GM19463 (cell line): Measurements from ENCODE around the gene USP24.

ENCODE experiments used
- ATAC-seq: cut with Tn5 transposase; IDR thresholded peaks from one replicate; pipeline ENCODE4 v1.9.1; 2021; ENCODE audit warnings: mild to moderate bottlenecking, moderate library complexity; ENCODE audit not compliant: unreplicated experiment

Gene USP24

DNA sequence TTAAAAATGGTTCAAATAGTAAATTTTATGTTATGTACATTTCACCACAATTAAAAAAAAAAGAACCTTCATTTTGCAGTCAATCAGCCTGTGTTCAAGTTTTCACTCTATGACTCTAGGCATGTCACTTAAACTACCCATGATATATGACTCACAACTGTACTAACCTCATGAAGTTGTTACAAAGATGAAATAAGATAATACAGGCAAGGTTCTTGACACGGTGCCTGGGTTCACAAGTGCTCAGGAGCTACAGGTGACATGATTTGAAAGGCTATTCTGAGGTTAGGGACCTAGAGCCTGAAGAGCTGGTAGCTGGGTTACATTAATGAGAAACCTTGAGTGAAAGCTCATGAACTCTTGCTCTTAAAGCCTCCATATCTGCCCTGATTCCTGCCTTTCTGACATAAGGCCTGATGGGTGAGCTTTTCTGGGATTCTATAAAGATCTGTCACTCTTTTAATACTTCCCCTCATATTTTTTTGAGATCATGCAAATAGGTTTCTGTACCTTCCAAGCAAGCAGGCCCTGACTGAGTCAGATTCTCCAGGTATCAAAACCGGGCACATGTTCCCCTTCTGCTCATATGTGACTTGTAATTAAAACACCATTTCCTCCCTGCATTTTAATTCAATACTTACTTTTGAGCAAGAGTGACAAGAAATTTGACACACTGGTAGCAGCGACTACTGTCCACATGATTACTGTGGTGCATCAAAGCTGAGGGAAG, 141.8 kb downstream of the USP24 start:
- peak; percentile 71 for ATAC-seq

DNA sequence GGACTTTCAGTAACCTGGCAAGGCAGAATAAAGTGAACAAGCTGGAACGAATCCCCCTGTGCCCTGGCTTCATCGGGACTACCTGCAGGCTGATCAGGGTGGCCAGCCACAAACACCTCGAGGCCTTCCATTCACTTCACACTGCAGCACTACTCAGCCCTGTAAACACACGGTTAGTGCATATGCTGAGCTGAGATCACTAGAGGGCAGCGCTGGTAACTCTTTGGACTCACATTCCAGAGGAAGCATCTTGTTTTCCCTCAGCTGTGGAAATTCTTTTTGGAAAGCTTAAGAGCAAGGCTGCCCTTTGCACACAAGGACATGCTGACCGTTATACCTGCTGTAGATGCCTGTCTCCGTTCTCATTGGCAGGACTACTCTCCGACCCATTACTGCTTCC, 143.7 kb downstream of the USP24 start:
- no peak for ATAC-seq

DNA sequence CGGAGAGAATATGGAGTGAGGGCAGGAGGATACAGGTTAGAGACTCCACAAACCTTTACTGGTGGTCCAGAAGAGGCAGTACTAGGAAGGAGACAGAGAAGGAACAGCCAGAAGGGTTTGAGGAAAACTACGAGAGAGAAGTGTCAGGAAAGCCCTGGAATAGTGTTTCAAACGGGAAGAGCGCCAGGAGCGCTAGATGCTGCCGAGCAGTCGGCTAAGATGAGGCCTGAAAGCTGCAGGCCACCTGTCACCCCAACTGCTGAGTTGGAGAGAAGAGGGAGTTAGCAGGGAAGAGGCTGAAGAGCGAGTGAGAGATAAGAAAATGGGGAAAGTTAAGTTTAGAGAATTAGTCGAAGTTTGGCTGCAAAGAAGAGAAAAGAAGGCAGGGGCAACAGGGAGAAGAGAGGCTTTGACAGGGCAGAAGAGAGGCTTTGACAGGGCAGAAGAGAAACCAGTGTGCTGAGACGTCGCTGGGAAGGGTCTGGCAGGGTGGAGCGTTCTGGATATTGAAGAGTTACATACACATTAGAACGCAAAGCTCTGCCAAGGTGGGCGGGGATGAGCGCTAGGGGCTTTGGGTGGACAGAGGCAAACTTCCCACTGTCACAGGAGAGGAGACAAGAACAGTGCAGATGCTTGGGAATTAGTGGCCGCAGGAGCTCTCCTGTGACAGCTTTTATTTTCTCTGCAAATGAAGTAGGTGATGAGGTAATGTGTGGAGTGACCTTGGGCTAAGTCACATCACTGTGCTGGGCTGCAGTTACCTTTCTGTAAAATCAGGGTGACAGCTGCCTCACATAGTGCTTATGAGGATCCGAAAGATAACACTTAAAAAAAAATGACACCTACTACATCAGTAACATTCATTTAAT, 144.6 kb downstream of the USP24 start:
- no peak for ATAC-seq

DNA sequence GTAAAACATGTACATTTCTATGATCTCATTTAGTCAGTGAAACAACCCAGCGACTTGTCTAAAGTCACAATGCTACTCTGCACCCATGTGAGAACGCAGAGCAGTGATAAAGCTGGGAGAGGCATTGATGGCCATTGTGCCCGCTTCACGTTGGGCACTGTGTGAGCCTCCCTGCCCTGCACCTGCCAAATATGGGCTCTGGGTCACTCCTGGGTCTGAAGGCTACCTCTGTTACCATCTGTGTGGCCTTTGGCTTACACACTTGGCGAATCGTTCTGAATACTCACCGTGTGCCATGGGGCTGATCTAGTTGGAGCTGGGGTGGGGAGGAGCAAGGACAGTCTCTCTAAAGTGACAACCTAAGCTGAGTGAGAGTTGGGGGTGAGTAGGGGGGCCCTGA, 145.9 kb downstream of the USP24 start:
- ATAC-seq = no peak

DNA sequence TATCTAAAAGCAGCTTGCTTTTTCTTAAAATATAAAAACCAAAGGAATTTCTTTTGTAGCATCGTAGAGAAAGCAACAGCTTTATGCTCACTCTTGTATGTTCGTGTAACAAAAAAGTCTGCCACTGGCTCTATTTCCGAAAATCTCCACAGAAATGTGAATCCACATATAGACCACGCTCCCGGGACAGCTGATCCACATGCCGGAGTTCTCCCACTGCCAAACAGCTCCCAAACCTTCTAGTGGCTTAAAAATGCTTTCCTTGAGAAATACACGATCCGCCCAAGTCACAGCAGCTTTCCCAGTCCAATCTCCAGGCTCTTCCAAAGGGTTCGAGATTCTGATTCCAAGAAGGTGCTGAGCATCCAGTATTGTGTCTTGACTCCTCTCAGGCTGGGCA, 146.5 kb downstream of the USP24 start:
- no peak for ATAC-seq

DNA sequence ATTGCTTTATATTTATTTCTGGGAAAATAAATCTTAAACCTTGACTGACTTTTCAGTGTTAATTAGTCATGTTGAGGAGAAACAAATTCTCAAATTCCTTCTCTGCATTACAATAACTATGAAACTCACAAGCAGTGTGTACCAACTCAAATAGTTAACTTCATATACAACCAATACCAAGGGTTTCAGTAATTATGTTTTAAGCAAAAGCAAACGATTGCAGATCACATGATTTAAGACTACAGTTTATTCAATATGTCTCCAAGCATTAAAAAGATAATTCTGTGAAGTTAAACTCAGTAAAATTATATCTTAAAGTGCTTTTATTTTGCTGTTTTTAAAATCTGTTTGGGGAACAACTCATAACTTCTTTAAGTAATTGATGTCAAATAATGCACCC, 147.2 kb downstream of the USP24 start:
- no peak for ATAC-seq

DNA sequence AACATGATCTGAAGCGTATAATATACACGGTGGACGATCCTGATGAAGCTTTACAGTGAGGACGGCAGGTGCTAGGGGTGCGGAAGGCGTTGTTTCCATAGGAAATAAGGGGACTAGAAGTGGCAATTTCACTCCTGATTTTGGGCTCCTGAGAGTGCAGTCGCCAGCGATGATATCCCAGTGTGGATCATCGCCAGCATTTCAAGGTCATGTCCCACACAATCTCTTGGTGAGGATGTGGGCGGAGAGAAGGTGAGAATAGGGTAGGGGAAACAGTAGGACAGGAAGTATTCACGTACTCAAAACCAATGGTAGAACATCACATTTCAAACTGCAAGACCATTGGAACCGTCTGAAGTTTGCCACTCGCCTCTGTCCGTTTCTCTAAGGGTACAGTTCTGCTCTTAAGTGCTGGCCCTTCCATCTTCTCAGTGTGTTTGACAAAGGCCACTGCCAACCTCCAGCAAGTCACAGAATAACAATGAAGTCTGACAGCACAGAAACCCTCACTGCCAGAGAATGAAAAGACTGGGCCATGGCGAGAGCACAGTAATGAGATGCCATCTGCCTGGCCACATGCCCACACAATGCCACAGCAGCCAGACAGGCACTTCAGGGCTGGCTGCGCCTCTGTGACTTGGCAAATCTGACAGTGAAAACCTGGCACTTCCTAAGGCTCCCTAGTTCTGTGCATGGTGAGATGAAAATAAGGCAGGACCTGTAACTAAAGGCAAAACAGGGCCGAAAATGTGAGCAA, 148.0 kb downstream of the USP24 start:
- ATAC-seq = no peak

DNA sequence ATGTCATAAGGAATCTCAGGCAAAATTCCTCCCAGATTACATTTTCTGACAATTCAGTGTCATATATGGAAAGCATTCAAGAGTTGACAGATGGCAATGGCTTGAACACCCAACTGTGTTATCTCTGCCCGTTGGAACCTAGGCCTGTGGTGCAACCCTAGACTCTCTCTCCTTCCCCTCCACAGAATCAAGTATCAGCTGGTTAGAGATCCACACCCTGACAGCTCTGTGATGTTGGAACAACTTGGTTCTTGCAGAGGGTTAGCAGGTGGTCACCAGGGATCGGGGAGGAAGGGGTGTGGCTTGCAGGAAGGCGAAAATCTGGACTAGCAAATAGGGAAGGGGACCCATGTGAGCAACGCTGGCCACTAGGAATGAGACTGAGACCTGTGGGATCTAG, 149.5 kb downstream of the USP24 start:
- no peak for ATAC-seq

DNA sequence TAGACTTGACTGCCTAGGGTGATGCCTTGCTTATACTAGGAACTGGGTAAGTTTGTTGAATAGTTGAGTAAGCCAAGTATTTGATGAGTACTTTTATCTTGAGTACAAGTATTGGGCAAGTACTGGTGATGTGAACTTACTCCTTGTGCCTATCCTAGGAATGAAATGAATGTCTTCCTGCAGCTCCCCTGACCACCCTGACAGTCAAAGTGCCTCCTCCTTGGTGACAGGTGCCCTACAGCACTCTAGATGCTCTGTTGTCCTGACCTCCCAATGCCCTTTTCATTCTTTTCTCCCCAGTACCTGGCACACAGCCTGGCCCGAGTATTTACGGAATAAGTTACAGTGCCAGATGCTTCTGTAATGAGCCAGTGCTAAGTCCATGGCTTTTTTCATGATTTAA, 150.3 kb downstream of the USP24 start:
- no peak for ATAC-seq

DNA sequence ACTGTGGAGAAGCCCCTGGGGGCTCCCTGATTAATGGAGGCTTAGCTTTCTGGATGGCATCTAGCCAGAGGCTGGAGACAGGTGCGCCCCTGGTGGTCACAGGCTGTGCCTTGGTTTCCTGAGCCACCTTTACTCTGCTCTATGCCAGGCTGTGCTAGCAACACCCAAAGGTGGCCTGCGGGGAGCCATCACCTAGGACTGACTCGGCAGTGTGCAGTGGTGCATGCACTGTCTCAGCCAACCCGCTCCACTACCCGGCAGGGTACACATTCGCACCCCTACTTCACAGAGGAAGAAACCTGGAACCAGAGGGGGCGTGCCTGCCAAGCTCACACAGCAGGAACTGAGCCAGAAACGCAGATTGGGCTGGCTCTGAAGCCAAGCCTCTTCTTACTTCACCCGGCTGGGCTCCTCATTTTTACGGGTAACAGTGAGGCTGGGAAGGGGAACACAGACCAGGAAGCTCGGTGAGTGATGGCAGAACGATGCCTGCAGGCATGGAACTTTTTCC, 151.0 kb downstream of the USP24 start:
- ATAC-seq = no peak

DNA sequence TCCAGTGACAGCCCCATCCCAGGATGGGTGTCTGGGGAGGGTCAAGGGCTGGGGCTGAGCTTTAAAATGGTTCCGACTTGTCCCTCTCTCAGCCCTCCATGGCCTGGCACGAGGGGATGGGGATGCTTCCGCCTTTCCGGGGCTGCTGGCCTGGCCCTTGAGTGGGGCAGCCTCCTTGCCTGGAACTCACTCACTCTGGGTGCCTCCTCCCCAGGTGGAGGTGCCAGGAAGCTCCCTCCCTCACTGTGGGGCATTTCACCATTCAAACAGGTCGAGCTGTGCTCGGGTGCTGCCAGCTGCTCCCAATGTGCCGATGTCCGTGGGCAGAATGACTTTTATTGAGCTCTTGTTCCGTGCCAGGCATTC, 151.6 kb downstream of the USP24 start:
- no peak for ATAC-seq

DNA sequence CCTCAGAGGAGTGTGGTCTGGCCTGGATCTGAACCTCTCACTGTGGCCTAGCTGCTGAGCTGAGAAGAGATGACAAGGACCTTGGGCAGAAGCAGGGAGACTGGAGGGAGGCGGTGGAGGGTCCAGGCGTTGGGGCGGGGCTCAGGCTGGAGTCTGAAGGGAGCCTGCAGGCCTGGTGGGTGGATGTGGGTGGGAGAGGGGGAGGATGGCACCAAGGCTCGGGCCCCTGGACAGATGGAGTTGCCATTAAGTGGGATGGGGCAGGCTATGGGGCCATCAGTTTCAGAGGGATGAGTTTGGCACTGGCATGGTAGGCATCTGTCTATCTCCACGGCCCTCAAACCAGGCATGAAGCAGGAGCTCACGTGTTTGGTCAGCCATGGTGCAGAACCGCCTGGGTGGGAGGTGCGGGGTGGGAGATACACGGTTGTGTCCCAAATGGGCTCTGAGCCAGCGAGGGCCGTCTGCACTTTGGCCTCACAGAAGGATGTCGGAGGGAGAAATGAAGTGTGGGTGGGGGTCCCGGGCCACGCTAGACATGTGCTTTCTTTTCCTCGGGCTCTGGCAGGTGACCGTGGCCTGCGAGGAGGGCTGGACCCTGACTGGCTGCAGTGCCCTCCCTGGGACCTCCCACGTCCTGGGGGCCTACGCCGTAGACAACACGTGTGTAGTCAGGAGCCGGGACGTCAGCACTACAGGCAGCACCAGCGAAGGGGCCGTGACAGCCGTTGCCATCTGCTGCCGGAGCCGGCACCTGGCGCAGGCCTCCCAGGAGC, 152.2 kb downstream of the USP24 start:
- ATAC-seq = no peak

DNA sequence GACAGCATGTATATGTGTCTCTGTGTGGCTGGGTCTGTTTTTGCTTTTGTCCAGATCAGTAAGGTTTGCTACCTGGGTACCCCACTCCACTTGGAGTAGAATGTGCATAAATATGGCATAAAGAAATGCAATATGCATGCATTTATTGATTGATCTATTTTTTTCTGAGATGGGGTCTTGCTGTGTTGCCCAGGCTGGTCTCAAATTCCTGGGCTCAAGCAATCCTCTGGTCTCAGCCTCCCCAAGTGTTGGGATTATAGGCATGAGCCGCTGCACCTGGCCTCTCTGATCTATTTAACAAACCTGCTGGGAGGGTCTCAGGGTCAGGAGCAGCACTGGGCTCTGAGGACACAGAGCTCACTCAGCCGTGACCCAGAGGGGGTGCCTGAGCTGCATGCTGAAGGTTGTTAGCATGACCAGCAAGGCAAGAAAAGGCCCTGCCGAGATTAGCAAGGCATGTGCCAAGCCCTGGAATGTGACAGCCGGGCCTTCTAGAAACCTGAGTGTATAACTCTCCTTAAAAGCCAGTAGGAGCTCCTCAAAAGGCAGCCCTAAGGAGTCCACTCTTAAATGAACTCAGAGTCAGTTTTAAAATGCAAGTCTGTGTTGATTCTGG, 153.3 kb downstream of the USP24 start:
- no peak for ATAC-seq

DNA sequence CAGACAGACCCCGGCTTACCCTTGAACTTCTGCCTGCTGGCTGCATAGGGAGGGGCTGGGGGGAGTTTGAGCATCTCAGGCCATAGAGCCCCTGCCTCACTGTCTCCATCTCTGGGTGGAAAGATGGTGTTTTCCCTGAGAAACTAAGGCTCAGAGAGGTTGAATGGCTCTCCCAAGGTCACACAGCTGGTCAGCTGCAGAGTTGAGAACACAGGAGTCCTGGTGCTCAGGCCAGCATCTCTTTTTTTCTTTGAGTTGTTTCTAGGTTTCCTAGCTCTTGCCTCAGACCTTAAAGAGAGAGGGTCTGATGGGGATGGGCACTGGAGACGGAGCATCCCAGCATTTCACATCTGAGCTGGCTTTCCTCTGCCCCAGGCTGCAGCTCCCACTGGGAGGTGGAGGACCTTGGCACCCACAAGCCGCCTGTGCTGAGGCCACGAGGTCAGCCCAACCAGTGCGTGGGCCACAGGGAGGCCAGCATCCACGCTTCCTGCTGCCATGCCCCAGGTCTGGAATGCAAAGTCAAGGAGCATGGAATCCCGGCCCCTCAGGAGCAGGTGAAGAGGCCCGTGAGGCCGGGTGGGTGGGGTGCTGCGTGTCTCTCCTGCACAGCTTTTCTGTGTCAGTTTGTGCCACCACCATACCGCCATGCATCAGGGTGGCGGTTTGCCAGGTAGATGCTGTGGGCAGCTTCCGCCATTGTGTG, 154.0 kb downstream of the USP24 start:
- no peak for ATAC-seq

DNA sequence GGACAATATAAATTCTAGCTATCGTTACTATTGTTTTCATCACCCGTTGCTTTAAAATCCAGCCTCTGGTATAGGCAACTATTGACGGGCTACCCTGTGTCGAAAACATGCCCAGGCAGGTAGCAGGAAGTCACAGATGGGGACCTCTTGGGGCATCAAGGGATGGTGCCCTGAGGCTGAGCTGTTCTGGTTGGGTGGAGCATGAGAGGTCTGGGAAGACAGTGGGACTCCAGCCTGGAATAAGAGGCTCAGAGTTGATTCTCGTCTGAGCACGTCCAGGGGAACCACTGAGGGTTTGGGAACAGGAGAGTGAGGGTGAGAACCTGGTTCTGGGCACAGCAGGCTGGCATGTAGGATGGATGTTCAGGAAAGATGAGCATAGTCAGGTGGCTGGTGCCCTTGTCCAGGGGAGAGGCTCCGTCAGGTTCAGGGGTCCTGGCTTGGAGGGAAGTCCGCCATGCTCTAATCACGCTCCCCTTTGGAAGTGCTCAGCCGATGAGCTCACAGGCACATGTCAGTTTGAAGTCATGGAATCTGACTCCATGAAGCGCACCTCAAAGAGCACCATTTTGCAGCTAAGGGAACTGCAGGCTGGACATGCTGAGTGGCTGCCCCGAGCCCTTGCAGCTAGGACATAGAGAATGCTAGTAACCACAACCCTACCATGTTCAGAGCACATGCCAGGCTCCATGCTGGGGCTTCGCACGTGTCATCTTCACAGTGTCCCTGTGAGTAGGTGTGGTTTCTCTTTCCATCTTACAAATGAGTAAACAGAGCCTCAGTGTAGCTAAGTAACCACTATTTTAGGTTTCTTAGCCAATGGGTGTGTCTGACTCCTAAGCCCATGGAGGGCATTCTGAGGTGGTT, 154.8 kb downstream of the USP24 start:
- ATAC-seq = peak; percentile 68

DNA sequence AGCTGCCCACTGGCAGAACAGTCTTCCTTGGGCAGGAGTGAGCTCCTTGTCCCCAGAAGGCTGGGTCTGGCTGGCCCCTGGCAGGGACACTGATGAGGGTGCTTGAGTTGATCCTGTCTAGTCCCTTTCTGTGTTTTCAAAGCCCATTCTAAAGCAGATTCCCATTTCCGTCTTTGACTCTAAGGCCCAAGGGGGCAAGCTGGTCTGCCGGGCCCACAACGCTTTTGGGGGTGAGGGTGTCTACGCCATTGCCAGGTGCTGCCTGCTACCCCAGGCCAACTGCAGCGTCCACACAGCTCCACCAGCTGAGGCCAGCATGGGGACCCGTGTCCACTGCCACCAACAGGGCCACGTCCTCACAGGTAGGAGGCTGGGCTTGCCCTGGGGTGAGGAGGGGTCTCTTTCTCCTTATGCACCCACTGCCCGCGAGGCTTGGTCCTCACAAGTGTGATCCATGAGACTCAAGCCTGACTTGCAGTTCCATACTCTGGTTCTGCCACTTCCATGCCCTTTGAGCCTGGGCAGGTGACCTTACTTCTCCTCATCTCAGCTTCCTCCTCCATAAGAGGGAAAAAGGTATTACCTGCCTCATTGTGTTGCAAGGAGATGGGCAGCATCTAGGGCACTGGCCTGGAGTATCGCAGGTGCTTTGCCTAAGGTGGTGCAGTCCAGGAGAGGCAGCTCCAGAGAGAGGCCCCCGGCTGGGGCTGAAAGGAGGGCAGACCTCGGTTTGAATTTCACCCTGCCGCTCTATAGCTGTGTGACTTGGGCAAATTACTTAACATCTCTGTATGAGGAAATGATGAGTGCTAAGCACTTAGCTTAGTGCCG, 155.6 kb downstream of the USP24 start:
- ATAC-seq = no peak

DNA sequence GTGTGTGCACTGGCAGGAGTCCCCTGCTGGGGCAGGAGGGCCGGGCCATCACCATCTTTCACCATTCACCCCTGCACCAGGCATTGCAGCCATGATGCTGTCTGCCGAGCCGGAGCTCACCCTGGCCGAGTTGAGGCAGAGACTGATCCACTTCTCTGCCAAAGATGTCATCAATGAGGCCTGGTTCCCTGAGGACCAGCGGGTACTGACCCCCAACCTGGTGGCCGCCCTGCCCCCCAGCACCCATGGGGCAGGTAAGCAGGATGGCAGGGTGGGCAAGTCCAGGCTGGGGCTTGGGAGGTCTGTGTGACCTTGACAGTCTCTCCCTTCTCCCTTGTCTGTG, 157.2 kb downstream of the USP24 start:
- no peak for ATAC-seq
